ENCODE measurements around the gene BSCL2.

BSCL2 gene

GRCh38 chr11:62689421-62690183 is 17.6 kb downstream of the BSCL2 start, which contains the start of gene LRRN4CL:
LRRN4CL (minus strand) TSS chr11:62689530; CDS start chr11:62688508, 1,022 bp downstream.
- Histone ChIP-seq H3K79me2 (ENCODE audit: low read length) (no peaks in the 10 kb centered on the region), H3K9ac (ENCODE audit: low read length) (no peak within 1 kb of the TSS), H3K27ac (ENCODE audit: low read length) (no peak within 1 kb of the TSS), H3K4me1 (ENCODE audit: low read length) (no peaks in the 10 kb centered on the region), H3K36me3 (replicated peaks; ENCODE audit: low read depth, low read length) (peaks cover 25% of the 10 kb centered on the region), H3K4me2 (ENCODE audit: low read length) (no peak within 1 kb of the TSS), H3K27me3 (ENCODE audit: low read depth, low read length) (no peaks in the 10 kb centered on the region), H3K4me3 (ENCODE audit: low read length) (no peak within 1 kb of the TSS), H4K20me1 (ENCODE audit: insufficient read depth, low read length) (no peaks in the 10 kb centered on the region), H2AFZ (ENCODE audit: low read depth, low read length) (no peak within 1 kb of the TSS), H3K9me3 (ENCODE audit: insufficient read depth, low read length) (no peaks in the 10 kb centered on the region)
- TF ChIP-seq EZH2phosphoT487 (IDR thresholded peaks at IDR 0.05; ENCODE audit: low read depth) (no peak), CTCF (IDR thresholded peaks at IDR 0.05; ENCODE audit: low read depth, low read length) (no peak)

GRCh38 chr11:62688491-62688890 is 18.7 kb downstream of the BSCL2 start:
- H3K4me1 ChIP-seq (ENCODE audit: low read length): no peaks in the 10 kb centered on the region
- no peak overlapping the region for H3K4me3 ChIP-seq (ENCODE audit: low read length)
- no peaks in the 10 kb centered on the region for H3K9me3 ChIP-seq (ENCODE audit: insufficient read depth, low read length)
- peaks cover 23% of the 10 kb centered on the region for H3K36me3 ChIP-seq (replicated peaks; ENCODE audit: low read depth, low read length)
- no peak overlapping the region for H2AFZ ChIP-seq (ENCODE audit: low read depth, low read length)
- H3K27ac ChIP-seq (ENCODE audit: low read length): no peak overlapping the region
- H4K20me1 ChIP-seq (ENCODE audit: insufficient read depth, low read length): no peaks in the 10 kb centered on the region
- TF ChIP-seq CTCF (IDR thresholded peaks at IDR 0.05; ENCODE audit: low read depth, low read length) (no peak), EZH2phosphoT487 (IDR thresholded peaks at IDR 0.05; ENCODE audit: low read depth) (no peak)
- H3K79me2 ChIP-seq (ENCODE audit: low read length): no peaks in the 10 kb centered on the region
- H3K4me2 ChIP-seq (ENCODE audit: low read length): no peak overlapping the region
- no peaks in the 10 kb centered on the region for H3K27me3 ChIP-seq (ENCODE audit: low read depth, low read length)
- no peak overlapping the region for H3K9ac ChIP-seq (ENCODE audit: low read length)

GRCh38 chr11:62687508-62688396 is 19.5 kb downstream of the BSCL2 start:
- Histone ChIP-seq H3K27me3 (ENCODE audit: low read depth, low read length) (no peaks in the 10 kb centered on the region), H3K4me3 (ENCODE audit: low read length) (no peak overlapping the region), H3K27ac (ENCODE audit: low read length) (no peak overlapping the region), H3K9me3 (ENCODE audit: insufficient read depth, low read length) (no peaks in the 10 kb centered on the region), H3K4me2 (ENCODE audit: low read length) (no peak overlapping the region), H4K20me1 (ENCODE audit: insufficient read depth, low read length) (no peaks in the 10 kb centered on the region), H3K9ac (ENCODE audit: low read length) (no peak overlapping the region), H2AFZ (ENCODE audit: low read depth, low read length) (no peak overlapping the region), H3K36me3 (replicated peaks; ENCODE audit: low read depth, low read length) (peaks cover 18% of the 10 kb centered on the region), H3K4me1 (ENCODE audit: low read length) (no peaks in the 10 kb centered on the region), H3K79me2 (ENCODE audit: low read length) (no peaks in the 10 kb centered on the region)
- TF ChIP-seq EZH2phosphoT487 (IDR thresholded peaks at IDR 0.05; ENCODE audit: low read depth): no peak
- no peak for TF ChIP-seq CTCF (IDR thresholded peaks at IDR 0.05; ENCODE audit: low read depth, low read length)

GRCh38 chr11:62682518-62682917 is 24.7 kb downstream of the BSCL2 start:
- no peak for TF ChIP-seq CTCF (IDR thresholded peaks at IDR 0.05; ENCODE audit: low read depth, low read length)
- TF ChIP-seq EZH2phosphoT487 (IDR thresholded peaks at IDR 0.05; ENCODE audit: low read depth): no peak
- H3K4me1 ChIP-seq (ENCODE audit: low read length): peaks cover 19% of the 10 kb centered on the region
- peaks cover 1% of the 10 kb centered on the region for H3K36me3 ChIP-seq (replicated peaks; ENCODE audit: low read depth, low read length)
- H4K20me1 ChIP-seq (ENCODE audit: insufficient read depth, low read length): no peaks in the 10 kb centered on the region
- H3K4me2 ChIP-seq (ENCODE audit: low read length): no peak overlapping the region
- H3K27ac ChIP-seq (ENCODE audit: low read length): no peak overlapping the region
- no peaks in the 10 kb centered on the region for H3K27me3 ChIP-seq (ENCODE audit: low read depth, low read length)
- peaks cover 14% of the 10 kb centered on the region for H3K79me2 ChIP-seq (ENCODE audit: low read length)
- H3K9me3 ChIP-seq (ENCODE audit: insufficient read depth, low read length): no peaks in the 10 kb centered on the region
- H2AFZ ChIP-seq (ENCODE audit: low read depth, low read length): no peak overlapping the region
- H3K9ac ChIP-seq (ENCODE audit: low read length): no peak overlapping the region
- no peak overlapping the region for H3K4me3 ChIP-seq (ENCODE audit: low read length)
